HG03097 (cell line): ENCODE results near the gene TMEM17.

Experiments
- ATAC-seq: cut with Tn5 transposase; IDR thresholded peaks from one replicate; pipeline ENCODE4 v1.9.1; 2021; ENCODE audit not compliant: unreplicated experiment, low FRiP score

TMEM17 gene

DNA sequence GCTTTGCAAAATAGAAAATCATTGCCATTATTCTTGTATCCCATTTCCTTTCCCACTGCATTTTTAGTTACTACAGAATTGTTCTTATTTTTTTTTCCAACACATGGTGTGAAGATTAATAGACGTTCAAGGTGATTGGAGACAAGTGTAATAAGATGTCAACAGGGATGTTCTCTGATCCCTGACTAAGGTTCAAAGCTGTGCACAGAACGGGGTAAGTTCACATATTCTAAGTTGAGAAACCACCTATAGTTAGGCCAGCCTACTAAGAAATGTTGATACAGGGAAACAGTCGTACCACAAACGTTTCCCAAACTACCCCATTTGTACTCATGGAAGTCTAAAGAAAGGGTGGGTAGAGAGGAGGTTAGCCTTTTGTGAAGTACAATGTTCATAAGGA, 6.4 kb upstream of the TMEM17 start:
- ATAC-seq: no peak

DNA sequence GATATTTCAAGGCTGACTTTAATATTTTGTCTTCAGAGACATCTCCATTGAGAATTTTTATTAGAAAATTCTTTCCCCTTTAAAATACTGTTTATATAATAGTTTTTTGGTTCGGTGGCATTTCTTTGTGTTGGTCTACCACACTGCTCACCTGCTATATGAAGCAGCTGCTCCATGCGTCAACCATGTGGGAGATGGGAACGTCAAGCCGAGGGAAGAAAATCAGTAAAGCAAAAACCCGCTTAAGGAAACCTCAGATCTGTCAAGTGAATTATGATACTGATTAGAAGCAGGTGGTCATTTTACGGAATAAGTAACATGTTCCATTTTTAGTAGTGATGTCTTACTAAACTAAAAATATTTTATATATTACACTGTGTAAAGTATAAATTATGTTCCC, 5.6 kb upstream of the TMEM17 start:
- no peak for ATAC-seq

DNA sequence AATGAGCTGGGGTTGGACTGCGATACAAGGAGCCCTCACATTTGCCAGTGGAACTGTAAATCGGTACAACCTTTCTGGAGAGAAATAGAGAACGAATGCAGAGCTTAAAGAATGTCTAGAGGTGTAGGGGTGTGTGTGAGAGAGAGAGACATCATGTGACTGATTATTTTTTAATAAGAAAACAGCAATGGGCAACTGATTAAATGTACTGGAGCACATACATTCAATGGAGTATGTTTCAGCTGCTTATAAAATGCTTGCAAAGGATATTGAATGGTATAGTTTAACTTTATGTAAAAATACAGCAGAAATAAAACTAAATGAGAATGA, 391 bp upstream of the TMEM17 start:
- ATAC-seq: no peak

DNA sequence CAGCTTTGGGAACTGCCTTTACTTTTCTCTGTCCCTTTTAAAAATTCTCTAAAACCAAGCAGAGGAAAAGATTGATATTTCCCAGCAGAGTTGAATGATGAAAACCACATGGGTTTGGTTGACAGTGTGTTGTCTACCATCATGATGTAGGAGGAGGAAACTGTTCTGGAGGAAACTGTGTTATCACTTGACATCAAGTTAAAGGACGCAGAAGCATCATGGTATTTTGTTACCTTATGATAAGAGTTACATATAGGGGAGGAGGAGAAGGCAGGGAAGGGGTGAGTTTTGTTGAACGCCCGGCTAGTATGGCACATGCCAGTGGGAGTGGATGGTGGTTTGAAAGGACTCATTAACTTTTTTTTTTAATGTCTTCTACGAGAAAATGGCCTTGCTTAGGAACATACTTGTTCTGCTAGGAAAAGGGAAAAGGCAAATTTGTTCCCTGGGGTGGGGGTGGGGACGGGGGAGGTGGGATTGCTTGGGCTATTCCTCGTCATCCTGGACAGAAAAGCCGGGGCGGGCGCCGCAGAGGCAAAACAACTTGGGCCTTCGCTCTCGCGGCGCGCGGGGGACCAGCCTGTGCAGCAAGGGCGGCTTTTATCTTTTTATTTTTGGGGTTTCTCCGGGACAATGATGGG, 766 bp downstream of the TMEM17 start:
- no peak for ATAC-seq

DNA sequence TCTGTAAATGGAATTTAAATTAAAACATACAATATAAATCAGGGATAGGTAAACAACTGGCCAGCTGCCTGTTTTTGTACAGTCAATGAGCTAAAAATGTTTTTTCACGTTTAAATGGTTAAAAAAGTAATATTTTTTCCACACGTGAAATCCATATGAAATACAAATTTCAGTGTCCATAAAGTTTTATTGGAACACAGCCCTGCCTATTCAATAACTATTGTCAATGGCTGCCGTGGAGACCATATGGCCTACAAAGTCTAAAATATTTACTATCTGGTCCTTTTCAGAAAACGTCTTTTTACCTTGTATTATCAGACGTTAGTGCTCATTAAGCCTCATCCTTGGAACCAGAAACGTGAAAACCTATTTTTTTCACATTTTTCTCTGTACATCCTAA, 1.3 kb downstream of the TMEM17 start:
- no peak for ATAC-seq

DNA sequence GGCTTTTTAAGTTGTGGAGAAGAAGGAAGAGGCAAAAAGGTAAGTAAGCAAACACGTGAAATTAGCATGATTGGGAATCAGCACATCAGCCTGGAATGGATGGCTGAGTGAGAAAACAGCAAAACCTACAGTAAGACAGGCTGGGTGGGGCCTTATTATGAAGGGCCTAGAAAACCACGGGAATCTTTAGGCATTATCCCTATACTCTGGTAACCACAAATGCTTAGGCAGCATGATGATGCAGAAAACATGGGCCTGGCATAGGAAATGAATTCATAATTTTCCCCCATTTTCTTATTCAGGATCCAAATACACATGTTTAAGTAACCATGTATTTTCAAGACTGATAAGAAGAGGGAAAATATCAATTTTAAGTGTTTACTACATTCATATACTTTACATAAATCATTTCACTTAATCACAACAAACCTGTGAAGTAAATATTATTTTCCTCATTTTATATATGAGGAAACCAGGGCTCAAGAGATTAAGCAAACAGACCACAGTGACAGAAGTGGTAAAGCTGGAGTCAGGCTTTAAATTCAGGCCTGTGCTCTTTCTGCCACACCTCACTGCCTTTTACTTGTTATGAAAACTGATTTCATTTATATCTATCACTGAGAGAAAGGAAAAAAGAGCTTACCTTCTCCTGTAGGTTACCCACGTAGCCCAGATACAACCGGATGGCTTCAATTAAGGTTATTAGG, 4.0 kb downstream of the TMEM17 start:
- ATAC-seq: no peak

DNA sequence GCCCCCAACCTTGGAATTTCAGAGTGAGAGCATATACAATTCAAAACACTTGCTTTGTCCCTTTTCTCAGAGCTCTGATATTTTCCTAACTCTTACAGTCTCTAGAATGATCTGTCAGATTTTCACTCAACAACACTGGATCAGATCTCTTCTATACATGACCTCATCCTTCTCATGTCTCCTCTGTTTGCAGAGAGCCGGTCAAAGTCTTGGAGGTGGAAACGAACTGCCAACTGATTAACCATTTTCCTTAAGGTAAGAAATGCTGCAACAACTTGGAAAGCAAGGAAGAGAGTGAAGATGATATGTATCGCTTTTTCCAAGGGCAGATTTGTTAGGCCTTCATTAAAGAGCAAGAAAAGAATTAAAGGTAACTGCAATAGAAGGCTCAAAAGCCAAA, 4.9 kb downstream of the TMEM17 start:
- ATAC-seq: no peak

DNA sequence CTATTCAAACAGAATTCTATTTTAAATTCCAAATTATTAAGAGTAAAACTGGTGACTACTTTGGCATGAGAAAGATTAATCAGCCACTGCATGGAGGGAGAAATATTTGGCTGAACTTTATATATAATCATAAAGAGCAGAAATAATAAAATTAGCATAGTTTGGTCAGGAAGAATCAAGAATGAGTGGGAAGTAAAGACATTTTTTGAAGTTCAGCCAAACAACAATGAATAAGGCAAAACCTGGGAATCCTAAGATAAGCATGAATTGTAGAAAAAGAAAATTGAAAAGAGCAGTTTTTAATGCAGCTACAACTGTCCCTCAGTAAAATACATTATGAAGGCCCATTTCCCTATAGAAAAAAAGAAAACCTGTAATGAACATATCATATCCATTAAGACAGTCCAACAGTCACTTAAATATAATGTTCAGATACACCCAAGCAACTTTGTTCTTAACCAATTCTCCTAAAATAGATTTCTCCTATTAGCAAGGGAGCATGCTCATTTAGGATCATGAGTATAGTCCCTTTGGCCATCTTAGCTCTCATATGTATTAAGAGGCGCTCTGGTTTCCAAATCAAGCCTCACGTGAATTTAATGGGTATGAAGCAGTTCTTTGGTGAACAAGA, 6.5 kb downstream of the TMEM17 start:
- no peak for ATAC-seq

DNA sequence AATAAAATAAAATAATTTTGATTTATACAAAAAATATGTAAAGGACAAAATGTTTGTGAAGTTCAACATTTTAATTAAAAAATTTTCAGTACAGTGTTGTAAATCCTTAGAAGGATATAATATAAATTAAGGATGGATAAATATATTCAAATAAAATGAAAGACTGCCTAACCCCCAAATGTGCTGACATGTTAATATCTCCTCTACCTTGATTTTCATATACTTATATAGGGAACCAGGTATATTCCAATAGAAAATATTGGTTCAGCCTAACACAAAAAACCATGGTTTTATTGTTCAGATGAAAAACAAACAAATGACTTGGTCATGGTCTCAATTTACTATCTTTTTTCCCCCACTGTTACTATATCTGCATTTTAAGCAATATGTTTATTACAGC, 7.3 kb downstream of the TMEM17 start:
- ATAC-seq: no peak

DNA sequence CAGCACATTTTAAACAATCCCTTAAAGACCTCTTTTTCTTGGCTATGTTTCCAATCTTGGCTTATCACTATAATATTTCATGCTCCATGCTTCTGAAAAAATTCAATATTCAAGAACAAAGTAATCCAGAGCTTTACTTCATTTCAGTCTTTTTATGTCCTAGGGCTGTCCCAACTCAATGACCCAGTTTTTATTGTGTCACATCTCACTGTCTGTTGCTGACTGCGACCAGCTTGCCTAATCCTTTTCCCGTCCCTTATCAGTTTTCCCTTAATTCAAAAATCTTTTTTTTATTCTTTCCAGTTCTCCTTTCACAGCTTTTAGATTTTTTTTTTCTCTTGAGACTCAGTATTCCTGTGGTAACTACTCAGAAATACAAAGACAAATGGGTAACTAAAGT, 10.2 kb downstream of the TMEM17 start:
- ATAC-seq: no peak

DNA sequence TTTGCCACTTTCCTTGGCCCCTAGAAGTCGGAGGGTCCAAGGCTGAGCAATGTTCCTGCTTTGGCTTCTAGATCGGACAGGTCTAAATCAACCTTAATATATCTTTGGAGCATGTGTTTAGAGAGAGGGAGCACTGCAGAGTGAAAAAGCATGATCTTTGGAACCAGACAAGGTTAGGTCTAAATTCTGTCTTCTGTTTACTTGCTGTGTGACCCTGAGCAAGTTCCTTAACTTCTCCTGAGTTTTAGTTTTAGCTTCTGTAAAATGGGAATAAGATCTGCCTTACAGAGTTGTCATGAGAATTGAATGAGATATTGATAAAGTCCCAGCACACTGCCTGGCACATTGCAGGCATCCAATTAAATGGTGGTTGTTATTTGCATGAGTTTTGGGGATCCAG, 13.9 kb downstream of the TMEM17 start:
- ATAC-seq: no peak

DNA sequence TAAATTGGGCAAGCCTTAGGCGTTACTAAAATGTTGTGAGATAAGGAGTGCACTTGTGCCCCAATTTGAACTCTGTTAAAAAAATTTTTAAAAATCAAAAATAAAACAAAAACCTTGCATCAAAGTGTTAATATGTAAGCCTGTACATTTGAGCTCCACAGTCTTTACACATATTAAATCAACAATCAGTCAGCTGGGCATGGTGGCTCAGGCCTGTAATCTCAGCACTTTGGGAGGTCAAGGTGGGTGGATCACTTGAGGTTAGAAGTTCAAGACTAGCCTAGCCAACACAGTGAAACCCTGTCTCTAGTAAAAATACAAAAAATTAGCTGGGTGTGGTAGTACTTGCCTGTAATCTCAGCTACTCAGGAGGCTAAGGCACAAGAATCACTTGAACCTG, 16.3 kb downstream of the TMEM17 start:
- ATAC-seq: no peak

DNA sequence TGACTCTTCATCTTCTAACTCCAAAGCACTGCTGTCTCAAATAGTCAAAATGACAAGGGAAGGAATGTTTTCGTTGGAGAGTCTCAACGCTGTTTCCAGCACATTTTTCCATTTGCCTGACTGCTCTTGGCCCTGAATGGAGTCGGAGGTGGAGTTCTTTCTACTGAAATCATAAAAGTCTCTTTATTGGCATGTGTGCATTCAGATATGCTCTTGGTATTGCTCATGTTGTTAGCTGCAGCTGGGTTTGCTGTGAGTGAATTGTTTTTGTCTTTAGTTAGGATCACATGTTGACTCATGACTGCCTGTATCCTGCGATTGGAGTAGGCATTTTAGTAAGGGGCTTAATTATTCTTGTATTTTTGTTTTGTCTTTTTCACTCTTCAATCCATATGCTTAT, 16.8 kb downstream of the TMEM17 start:
- ATAC-seq: no peak

DNA sequence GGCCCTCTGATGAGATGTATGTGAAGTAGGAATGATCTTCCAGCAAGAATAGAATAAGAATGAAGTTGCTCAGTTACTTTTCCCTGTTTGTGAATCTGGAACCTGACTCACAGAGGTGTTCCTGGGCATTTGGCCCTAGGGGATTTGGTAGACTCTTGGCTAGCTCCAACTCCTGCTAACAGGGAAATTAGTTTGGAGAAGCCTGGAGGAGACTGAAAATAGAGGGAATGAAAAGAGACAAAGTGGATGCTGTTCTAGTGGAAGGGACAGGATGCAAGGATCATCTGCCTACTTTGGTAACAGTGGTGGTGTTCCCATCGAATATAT, 19.6 kb downstream of the TMEM17 start:
- ATAC-seq: no peak

DNA sequence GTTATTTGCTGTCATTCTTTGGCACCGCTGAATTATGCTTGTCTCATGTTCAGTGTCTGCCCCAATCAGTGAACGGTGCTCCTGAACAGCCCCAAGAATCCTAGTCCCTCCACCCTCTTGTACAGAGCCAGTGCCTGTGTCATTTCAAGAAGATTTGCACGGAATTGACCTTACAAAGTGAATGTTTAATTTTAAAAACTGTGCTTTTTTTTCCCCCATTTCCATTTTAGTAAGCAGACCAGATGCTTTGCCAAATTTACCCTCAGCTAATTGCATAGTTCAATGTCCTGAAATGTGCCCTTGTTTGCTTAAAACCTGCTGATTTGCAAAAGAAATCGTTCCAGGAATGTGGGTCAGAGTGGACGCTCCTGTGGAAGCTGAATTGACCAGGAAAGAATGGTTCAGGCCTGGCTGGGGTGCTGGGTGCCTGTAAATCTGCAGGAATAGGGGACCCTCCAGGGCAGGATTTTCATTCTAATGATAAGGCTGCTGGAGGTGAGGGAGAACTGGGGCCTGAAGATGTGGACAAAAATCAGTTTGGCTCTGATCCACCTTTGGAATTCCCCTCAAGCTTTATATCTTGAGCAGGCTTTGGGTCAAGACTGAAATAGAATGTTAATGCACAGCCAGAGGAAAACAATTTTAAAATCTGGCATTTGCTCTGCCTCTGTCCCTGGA, 20.1 kb downstream of the TMEM17 start:
- ATAC-seq: no peak

DNA sequence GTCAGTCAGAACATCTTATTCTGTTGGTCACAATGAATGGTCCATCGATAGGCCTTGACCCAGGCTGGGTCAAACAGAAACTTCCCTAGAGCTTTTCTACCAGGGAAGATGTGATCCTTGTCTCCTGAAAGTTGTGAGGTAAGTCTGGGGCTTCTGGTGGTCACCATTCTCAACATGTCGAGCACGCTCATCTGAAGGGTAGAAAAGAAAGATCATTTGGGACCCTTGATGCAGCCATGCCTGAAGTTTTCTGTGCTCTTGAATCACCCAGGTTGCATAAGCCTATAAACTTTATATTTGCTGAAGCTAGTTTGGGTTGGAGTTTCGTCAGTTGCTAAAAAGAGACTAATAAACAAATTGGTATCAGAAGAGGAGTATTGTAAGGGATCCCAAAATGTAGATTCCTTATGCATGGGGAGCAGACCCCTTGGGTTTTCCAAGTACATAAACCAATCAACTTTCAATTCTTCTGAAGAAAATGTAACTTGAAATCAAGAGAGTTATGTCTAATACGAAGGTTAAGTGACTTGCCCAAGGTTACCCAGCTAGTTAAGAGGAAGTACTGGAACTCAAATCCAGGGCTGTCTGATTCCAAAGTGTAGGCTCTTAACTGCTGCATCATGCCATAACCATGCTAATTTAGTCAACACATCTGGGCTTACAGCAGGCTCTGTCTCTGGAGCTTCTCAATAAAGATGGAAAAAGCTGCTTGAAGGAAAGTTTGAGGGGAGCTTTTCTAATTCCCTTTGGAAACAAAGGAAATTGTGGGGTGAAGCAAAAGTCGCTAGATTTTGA, 23.2 kb downstream of the TMEM17 start:
- no peak for ATAC-seq

DNA sequence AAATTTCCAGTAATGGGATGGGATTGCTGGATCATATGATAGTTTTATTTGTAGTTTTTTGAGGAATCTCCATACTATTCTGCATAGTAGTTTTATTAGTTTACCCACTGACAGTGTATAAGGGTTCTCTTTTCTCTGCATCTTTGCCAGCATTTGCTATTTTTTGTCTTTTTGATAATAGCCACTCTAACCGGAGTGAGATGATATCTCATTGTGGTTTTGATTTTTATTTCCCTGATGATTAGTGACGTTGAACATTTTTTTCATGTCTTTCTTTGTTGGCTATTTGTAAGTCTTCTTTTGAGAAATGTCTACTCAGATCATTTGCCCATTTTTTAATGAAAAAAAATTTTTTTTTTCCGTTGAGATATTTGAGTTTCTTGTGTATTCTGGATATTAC, 26.1 kb downstream of the TMEM17 start:
- no peak for ATAC-seq

DNA sequence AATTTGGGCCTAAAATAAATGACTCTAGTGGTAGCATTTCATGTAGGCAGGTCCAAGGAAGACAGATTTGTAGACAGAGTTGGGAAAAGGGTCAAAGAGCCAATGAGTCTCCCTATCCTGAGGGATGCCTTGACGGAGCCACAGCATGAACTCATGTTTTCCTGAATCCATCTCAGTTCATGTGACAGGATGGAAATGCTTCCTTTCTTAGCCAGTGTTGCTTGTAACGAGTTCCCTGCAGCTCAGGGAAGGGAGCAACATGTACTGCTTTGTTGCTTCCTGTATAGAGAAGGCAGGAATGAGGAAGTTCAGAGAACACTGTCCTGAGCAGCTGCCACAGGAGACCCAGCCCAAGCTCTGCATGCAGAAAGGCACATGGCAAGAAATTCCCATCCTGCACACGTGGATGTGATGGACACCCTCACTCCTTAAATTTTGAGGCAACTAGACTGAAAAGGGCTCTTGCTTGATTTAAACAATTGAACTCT, 27.9 kb downstream of the TMEM17 start:
- no peak for ATAC-seq

DNA sequence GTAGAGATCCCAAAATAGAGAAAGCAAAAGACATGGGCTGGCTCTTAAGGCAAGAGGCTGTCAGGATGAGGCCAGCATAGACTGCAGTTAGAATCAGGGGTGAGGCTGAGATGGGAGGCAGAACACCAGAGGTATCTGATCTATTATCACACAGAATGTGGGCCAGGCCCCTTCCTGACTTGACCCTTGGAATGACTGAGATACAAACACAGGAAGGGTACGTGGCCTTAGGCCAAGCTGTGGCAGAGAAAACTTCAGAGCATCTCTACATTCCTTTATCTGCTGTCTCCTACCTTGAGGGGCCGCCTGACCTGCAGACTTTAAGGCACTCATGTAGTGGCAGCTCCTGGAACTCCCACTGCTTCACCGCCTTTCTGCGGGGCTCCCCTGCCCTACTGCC, 28.4 kb downstream of the TMEM17 start:
- ATAC-seq: no peak

DNA sequence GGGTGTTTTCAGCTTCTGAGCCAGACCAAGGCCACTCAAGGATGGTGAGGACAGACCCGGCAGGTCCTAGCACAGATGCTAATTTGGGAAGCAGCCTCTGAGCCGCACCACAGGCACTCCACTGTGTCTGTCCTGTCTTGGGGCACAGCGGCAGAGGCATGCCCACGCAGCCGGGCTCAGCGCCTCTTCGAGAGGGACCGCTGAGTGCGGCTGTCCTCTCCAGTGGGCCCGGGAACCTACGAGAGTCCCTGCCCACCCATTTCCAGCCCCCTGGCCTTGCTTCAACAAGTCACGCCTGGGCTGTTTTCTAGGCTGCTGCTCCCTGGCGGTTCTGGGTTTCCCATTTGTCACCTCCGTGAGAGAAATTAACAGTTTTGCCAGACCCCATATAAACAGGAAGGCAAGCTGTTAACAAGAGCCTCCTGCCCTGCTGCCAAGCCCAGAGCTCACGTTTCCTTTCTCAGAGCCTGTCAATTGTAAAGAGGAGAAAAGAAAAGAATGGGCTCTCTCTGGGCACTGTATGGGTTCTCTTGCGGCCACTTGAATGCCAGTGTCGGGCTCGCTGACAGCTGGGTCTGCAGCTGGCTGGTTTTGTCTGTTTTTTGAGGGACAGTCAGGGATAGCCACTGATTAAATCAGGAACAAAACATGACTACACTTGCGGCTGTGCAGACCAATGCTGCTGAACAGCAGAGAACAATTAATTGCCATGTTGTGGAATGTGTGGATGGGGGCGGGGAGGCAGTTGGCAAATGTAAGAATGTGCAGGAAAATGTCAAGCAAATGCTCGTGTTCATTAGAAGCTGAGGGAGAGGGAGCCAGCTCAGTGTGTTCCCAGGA, 30.6 kb downstream of the TMEM17 start:
- no peak for ATAC-seq
